ENCODE measurements around the gene SLC28A3. TPM values are rescaled to one million over a fixed set of nuclear protein-coding genes. Genes with fewer than 3 reads are reported as not detected.

The SLC28A3 gene
- total and polyA plus RNA-seq, 2 experiments from 2014 or later, result not detected

- H3K36me3 Mint-ChIP-seq (ENCODE audit: low read depth), result no peaks in the 10 kb centered on the region
- no peak overlapping the region for H3K4me3 ChIP-seq
Measured at GRCh38 chr9:84251921-84252320, 88.6 kb downstream of the SLC28A3 start.

More at GRCh38 chr9:84251921-84252320, 88.6 kb downstream of the SLC28A3 start:
- Histone ChIP-seq H4K20me1 (replicated peaks; ENCODE audit: insufficient read depth) (no peaks in the 10 kb centered on the region), H3K4me2 (no peak overlapping the region), H3K79me2 (replicated peaks; ENCODE audit: insufficient read depth) (no peaks in the 10 kb centered on the region), H3K27me3 (ENCODE audit: insufficient read depth) (no peaks in the 10 kb centered on the region), H3K4me1 (ENCODE audit: insufficient read depth) (no peaks in the 10 kb centered on the region), H3K36me3 (ENCODE audit: insufficient read depth) (no peaks in the 10 kb centered on the region), H3F3A (replicated peaks; ENCODE audit: low read depth) (no peaks in the 10 kb centered on the region), H2AFZ (no peak overlapping the region), H3K9me2 (ENCODE audit: insufficient read depth) (no peaks in the 10 kb centered on the region), H3K27ac (ENCODE audit: low read depth) (no peak overlapping the region)
- Mint-ChIP-seq H3K27ac (no peak overlapping the region; the same call in 1 of the 2 replicates), H3K27me3 (ENCODE audit: insufficient read depth, low read depth, poor library complexity) (no peaks in the 10 kb centered on the region), H3K9me3 (peaks cover 4% of the 10 kb centered on the region; the same call in 1 of the 3 replicates), H3K4me1 (peaks cover 6% of the 10 kb centered on the region; the same call in 1 of the 3 replicates), H3K4me3 (no peak overlapping the region)
- ATAC-seq (no peak), DNase-seq (ENCODE audit: low spot score) (no peak)
- TF ChIP-seq CREB1 (CRISPR knock-in tag; IDR thresholded peaks at IDR 0.05; ENCODE audit: low read depth) (no peak), NANOG (IDR thresholded peaks at IDR 0.05; ENCODE audit: borderline replicate concordance) (no peak), EZH2 (IDR thresholded peaks at IDR 0.05; ENCODE audit: low read depth, unreplicated experiment) (no peak), ETS1 (IDR thresholded peaks at IDR 0.05) (no peak), EZH2phosphoT487 (IDR thresholded peaks at IDR 0.05; ENCODE audit: unreplicated experiment) (no peak), REST (IDR thresholded peaks at IDR 0.05; ENCODE audit: unreplicated experiment) (no peak), ZNF114 (CRISPR knock-in tag; IDR thresholded peaks at IDR 0.05) (no peak), POLR2AphosphoS5 (IDR thresholded peaks at IDR 0.05; ENCODE audit: low read depth) (no peak), STAT1 (IDR thresholded peaks at IDR 0.05; ENCODE audit: unreplicated experiment) (no peak), JUNB (IDR thresholded peaks at IDR 0.05; ENCODE audit: unreplicated experiment) (no peak), ZNF331 (CRISPR knock-in tag; IDR thresholded peaks at IDR 0.05; ENCODE audit: low read depth) (no peak), ZNF462 (CRISPR knock-in tag; IDR thresholded peaks at IDR 0.05) (no peak)
- TF ChIP-seq, protein P1, sequence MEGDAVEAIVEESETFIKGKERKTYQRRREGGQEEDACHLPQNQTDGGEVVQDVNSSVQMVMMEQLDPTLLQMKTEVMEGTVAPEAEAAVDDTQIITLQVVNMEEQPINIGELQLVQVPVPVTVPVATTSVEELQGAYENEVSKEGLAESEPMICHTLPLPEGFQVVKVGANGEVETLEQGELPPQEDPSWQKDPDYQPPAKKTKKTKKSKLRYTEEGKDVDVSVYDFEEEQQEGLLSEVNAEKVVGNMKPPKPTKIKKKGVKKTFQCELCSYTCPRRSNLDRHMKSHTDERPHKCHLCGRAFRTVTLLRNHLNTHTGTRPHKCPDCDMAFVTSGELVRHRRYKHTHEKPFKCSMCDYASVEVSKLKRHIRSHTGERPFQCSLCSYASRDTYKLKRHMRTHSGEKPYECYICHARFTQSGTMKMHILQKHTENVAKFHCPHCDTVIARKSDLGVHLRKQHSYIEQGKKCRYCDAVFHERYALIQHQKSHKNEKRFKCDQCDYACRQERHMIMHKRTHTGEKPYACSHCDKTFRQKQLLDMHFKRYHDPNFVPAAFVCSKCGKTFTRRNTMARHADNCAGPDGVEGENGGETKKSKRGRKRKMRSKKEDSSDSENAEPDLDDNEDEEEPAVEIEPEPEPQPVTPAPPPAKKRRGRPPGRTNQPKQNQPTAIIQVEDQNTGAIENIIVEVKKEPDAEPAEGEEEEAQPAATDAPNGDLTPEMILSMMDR (conservative IDR thresholded peaks at IDR 0.05; ENCODE audit: low read depth in 2 of 2), result no peak

Data from GM23338 (cell line).